ENCODE data around the gene NRCAM.
"Not testable (repeated sequence)": the region's sequence is repeated elsewhere in the genome, so short reads cannot be mapped to it uniquely, and the experiment has no call there.

The NRCAM gene

DNA sequence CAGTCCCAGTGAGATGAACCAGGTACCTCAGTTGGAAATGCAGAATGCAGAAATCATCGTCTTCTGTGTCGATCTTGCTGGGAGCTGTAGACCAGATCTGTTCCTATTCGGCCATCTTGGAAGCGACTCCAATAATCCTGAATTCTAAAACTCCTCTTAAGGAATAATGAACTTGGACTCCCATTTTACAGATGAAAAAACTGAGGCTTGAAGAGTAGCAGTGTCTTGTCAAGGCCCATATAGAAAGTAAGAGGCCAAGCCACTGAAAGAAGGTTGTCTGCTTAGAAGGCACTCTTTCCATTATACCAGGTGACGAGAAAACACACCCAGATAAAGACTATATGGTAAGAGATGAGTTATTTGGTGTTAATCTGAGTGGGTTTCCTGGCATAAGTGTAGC lies 177.5 kb downstream of the NRCAM start:
- no peak for DNase-seq (ENCODE audit: low spot score)

- no peak for DNase-seq (ENCODE audit: low spot score)
Observed at GRCh38 chr7:108278281-108278680, 178.0 kb downstream of the NRCAM start.

DNA sequence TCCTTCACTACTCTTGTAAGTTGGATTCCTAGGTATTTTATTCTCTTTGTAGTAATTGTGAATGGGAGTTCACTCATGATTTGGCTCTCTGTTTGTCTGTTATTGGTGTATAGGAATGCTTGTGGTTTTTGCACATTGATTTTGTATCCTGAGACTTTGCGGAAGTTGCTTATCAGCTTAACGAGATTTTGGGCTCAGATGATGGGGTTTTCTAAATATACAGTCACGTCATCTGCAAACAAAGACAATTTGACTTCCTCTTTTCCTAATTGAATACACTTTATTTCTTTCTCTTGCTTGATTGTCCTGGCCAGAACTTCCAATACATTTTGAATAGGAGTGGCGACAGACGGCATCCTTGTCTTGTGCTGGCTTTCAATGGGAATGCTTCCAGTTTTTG lies 181.8 kb downstream of the NRCAM start:
- DNase-seq (ENCODE audit: low spot score) = not testable (repeated sequence)

GRCh38 chr7:108272891-108273290 lies 183.3 kb downstream of the NRCAM start:
- not testable (repeated sequence) for DNase-seq (ENCODE audit: low spot score)

DNA sequence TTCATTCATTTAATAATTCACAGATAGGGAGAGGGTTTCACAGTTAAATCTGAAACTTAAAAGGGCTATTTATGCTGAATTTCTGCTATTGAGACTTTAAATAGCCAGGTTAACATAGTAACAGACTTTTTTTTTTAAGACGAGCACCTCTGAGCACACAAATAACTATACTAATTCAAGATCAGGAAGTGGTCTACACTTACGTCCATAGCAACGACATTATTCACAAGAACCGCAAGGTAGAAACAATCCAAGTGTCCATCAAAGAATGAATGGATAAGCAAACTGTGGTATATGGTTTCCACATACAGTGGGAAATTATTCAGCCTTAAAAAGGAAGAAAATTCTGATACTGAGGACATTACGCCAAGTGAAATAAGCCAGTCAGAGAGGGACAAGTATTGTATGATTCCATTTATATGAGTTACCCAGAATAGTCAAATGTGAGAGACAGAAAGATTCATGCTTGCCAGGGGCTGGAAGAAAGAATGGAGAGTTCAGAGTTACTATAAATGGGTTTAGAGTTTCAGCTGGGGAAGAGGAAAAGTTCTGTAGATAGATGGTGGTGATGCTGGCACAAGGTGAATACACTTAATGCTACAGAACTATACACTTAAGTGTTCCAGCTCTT lies 185.7 kb downstream of the NRCAM start:
- DNase-seq (ENCODE audit: low spot score) = no peak

- DNase-seq (ENCODE audit: low spot score) = no peak
Observed at GRCh38 chr7:108268200-108268820, 187.9 kb downstream of the NRCAM start.

GRCh38 chr7:108267615-108268014 lies 188.6 kb downstream of the NRCAM start:
- DNase-seq (ENCODE audit: low spot score) = no peak

DNA sequence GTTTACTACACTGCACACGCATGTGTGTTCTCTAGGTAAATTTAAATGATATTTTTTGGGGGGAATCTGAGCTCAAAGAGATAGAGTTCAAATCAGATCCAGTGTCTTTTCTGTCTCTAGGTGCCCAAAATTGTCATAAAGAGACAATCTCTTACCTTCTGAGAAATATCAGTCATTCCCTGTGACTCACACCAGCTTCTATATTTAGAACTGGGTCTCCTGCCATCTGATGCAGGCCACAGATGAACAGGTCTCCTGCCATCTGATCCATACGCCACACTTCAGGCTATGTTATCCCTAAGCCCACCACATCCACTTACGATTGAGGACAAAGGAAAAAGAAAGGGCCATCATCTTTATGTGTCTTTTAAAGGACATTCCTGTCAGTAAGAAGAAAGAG lies 189.7 kb downstream of the NRCAM start:
- no peak for DNase-seq (ENCODE audit: low spot score)

DNA sequence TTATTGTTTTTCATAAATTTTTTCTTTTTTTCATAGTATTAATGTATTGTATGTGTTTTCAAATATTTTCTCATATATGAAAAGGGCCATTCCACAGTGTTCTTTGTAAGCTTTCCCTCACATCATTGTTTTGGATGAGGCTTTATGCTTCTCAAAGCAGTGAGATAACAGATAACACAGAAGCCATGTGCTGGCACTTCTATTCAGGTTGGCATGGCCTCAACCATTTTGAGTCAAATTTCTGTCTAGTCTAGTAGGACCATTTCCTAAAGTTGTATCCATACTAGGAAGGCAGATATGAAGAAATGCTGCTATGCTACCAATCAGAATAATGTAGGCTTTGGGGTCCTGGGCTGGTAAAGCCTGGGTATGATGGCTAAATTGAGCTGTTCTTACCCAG lies 190.2 kb downstream of the NRCAM start:
- DNase-seq (ENCODE audit: low spot score) = no peak

GRCh38 chr7:108265007-108265406 lies 191.2 kb downstream of the NRCAM start:
- DNase-seq (ENCODE audit: low spot score) = no peak

DNA sequence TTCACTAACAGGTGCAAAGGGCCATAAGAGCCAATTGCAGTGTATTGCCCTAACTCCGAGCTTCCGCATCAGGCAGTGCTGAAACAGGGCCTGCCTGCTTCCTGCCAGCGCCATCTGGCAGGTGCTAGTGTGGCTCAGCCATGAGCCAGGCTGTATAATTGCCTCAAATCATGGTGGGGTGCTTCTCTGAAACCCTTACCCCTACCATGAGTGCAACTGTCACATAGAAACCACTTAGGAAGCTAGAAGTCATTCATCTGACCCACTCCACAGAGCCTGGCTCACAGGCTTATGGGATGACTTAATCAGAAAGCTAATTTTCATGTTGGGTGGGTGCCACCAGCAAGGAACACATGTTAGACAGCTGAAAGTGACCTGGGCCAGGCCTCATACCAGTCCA lies 192.8 kb downstream of the NRCAM start:
- DNase-seq (ENCODE audit: low spot score) = no peak

GRCh38 chr7:108261560-108262255 lies 194.5 kb downstream of the NRCAM start:
- DNase-seq (ENCODE audit: low spot score) = no peak

- DNase-seq (ENCODE audit: low spot score) = not testable (repeated sequence)
Observed at GRCh38 chr7:108259447-108259846, 196.8 kb downstream of the NRCAM start.

DNA sequence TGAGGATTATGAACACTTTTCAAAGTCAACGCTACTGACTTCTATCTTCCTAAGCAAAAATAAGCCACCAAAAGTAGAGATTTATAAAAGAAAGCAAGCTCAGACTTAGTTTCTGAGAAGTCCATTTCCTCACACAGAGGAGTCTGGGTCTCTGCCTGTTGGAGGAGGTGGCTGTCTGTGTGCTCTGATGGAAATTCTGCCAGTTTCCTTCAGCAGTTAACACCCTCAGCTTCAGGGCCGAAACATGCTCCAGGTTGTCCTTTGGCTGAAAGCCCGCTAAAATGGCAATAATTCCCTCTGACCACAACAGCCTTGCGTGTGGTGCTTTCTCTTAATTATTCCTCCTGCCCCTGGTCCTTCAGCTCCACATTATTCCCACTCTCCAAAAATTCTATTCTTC lies 198.3 kb downstream of the NRCAM start:
- no peak for DNase-seq (ENCODE audit: low spot score)

DNA sequence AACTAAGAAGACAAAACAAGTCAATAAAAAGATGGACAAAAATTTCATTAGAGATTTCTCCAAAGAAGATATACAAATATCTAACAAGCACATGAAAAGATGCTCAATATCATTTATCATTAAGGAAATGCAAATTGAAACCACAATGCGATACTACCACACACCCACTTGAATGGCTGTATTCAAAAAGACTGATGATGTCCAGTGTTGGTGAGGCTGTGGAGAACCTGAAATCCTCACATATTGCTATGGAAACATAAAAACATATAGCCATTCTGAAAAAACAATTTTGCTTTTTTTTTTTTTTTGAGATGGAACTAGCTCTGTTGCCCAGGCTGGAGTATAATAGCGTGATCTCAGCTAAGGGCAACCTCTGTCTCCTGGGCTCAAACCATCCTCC lies 202.0 kb downstream of the NRCAM start:
- DNase-seq (ENCODE audit: low spot score) = no peak

GRCh38 chr7:108253275-108254044 lies 202.8 kb downstream of the NRCAM start:
- no peak for DNase-seq (ENCODE audit: low spot score)

GRCh38 chr7:108252177-108252576 lies 204.1 kb downstream of the NRCAM start:
- DNase-seq (ENCODE audit: low spot score) = no peak

- no peak for DNase-seq (ENCODE audit: low spot score)
Observed at GRCh38 chr7:108251700-108252099, 204.5 kb downstream of the NRCAM start.

- no peak for DNase-seq (ENCODE audit: low spot score)
Observed at GRCh38 chr7:108249453-108249852, 206.8 kb downstream of the NRCAM start.

DNA sequence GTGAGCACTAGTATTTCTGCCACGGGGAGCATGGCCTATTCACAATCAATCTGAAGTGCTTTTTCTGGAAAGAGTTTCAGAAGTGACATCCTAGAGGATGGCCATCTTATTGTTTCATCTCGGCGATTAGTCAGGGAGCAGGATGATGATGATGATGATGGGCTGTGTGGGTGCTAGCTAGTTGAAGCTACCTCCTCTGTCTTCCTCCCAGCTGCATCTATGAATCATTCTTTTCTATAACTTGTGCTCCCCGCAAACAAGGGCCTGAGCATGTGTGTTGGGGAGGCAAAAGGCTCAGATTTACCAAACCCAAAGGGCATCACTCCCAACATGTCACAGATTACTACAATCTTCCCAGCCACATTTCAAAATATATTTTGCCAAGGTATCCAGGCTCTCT lies 207.4 kb downstream of the NRCAM start:
- no peak for DNase-seq (ENCODE audit: low spot score)

DNA sequence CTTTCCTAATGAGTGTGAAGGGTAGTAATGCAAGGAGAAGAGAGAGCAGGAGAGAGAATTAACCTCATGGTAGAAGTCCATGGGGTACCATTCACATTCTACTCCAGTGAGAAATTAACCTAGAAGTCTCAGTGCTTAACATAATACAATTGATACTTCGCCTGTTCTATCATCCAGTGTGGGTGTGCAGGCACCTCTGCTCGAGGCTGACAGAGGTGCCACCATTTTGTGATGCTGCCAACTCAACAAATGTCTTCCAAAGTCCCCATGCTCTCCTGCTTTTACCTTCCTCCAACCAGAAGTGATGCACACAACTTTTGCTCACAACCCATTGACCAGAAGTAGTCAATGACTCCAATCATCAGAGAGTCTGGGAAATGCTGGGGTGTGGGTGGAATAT lies 207.8 kb downstream of the NRCAM start:
- DNase-seq (ENCODE audit: low spot score) = no peak

DNA sequence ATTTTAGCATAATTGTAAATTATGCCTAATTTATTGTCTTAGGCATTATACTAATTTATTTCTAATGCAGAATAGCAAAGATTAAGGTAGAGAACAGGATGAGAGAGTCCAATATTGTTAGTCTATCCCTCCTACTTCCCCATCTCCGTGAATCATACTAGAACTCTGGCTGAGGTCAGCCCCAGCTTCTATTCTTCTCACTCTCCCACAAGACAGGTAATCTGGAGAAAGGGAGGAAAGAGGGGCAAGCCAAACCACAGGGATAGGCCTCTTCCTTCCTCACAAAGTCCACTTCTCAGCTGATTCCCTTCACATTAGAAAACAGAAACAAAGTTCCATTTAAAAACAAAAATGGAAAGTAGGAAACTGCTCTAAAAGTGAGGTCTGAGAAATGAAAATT lies 208.6 kb downstream of the NRCAM start:
- no peak for DNase-seq (ENCODE audit: low spot score)

Data from hepatic stellate cell (primary cell).